ENCODE results near the gene SPTLC2. TPM values are rescaled to one million over a fixed set of nuclear protein-coding genes. Genes with fewer than 3 reads are reported as not detected.

SPTLC2 gene
- total RNA-seq, 4 donors from 2014 or later, result 23.5 to 73.6 (median 52.3) TPM

DNA sequence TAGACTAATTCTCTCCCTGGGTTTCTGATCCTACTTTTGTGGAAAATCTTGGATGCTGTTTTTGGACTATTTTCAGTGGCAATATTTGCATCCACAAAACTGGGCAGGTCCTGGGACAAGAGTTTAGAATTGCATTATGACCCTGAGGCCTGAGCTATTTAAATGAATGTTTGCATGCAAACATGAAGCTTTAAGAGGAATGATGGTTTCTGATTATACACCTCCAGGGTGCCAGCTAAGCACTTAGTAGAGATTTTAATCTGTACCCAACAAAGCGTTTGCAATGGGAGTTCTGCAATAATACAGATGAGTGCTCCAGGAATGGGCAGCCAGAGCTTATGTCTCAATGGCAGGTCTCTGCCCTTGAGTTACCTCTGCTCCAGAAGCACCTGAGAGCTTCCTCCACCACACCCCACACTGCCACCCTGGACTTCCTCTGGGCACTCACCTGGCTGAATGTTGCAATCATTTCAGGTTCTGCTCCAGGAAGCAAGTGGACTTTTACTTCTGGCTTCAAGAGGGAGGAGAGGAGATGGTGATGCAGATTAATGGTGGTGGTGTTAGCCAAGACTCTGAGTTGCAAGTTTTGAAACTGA, 6.0 kb upstream of the SPTLC2 start:
- TF ChIP-seq, protein P1, sequence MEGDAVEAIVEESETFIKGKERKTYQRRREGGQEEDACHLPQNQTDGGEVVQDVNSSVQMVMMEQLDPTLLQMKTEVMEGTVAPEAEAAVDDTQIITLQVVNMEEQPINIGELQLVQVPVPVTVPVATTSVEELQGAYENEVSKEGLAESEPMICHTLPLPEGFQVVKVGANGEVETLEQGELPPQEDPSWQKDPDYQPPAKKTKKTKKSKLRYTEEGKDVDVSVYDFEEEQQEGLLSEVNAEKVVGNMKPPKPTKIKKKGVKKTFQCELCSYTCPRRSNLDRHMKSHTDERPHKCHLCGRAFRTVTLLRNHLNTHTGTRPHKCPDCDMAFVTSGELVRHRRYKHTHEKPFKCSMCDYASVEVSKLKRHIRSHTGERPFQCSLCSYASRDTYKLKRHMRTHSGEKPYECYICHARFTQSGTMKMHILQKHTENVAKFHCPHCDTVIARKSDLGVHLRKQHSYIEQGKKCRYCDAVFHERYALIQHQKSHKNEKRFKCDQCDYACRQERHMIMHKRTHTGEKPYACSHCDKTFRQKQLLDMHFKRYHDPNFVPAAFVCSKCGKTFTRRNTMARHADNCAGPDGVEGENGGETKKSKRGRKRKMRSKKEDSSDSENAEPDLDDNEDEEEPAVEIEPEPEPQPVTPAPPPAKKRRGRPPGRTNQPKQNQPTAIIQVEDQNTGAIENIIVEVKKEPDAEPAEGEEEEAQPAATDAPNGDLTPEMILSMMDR (IDR thresholded peaks at IDR 0.05), result no peak
- ATAC-seq (ENCODE audit: low FRiP score) (no peak), DNase-seq (ENCODE audit: low spot score) (no peak)

DNA sequence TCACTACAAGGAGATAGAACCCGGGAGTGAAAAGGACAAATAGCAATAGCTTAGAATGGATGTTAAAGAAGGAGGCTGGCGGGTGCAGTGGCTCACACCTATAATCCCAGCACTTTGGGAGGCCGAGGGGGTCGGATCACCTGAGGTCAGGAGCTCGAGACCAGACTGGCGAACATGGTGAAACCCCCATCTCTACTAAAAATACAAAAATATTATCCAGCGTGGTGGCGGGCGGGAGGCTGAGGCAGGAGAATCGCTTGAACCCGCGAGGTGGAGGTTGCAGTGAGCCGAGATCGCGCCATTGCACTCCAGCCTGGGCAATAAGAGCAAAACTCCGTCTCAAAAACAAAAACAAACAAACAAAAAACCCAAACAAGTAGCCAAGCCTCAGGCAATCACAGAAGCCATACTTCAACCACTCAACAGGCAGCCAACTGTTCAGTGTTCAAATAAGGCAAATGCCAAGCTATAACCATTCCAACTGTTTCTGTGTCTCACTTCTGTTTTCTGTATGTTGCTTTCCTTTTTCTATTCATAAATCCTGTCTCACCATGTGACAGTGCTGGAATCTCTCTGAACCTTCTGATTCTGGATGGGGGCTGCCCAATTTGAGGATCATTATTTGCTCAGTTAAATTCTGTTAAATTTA, 3.9 kb upstream of the SPTLC2 start:
- TF ChIP-seq, protein P1 (IDR thresholded peaks at IDR 0.05), result no peak
- DNase-seq (ENCODE audit: low spot score) (no peak), ATAC-seq (ENCODE audit: low FRiP score) (no peak)

DNA sequence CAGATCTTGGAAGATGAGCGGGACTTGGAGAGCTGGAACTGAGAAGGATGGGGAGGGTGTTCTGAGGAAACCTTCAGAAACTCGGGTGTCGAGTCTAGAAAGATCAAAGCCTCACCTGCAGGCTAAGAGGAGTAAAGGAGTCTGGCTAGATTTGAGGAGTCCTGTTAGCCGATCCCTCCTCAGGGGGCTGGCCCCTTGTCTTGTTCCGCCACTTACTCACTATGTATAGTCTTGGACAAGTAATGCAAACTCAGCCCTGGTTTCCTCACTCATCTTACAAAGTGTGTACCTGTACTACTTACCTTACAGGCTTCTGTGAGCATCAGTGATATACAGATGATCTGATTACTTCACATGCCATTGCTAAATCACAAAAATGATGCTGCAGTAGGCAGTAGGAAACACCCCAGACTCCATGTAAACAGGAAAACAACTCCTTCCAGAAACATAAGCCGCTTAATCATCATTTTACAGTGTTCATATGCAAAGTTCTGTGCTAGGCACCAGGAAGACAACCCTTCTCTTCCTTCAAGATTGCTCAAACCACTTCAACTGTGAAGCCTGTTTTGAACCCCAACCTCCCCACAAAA, 2.0 kb upstream of the SPTLC2 start:
- no peak for DNase-seq (ENCODE audit: low spot score)
- no peak for ATAC-seq (ENCODE audit: low FRiP score)
- TF ChIP-seq, protein P1 (IDR thresholded peaks at IDR 0.05), result no peak

DNA sequence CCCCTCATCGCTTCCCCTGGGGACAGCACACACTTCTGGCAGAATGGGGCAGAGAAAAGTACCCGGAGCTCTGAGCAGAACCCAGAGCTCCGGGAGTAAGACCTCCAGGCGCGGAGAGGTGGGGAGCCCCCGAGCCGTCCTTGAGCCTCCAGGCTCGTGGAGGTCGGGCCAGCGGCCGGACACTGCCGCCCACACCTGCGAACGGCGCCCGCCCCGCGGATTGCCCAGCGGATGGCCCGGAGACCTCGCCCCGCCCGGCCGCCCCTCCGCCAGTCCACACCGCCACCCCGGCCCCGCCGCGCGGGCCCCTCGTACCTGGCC, 344 bp downstream of the SPTLC2 start:
- DNase-seq (ENCODE audit: low spot score) (no peak), ATAC-seq (ENCODE audit: low FRiP score) (peak; percentile 15)
- TF ChIP-seq, protein P1 (IDR thresholded peaks at IDR 0.05), result no peak

DNA sequence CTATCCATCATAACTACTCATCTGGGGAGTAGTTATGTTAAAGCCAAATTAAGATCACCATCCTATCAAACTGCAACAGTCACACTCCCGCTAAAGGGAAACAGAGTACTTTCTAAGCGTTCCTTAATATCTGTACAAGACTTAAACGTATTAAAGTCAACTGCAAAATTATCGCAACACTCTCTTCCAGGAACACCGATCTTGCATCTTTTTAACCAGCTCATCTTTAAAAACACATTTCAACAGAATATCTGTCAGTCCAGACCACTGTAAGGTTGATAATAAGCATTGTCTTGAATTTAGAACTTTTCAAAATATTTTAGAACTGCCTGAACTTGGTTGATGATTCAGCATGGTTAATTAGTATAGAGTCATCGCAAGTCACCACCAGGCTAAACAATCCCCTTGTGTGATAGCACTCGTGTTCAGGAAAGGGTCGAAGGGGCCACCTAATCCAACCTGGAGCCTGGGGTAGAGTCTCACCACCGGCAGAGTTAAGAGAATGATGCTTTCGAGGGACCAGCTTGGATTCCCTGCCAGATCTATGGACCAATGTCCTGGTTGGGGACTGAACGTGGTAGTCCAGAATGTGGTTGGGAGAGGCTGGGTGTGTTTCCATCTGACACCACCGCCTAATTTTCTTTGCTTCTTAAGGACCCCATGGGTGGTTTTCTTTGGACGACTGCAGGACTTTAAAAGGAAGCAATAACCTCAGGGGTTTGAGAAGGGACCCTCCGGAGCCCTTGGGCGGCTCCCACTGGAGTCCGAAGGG, 890 bp downstream of the SPTLC2 start:
- DNase-seq (ENCODE audit: low spot score) (no peak), ATAC-seq (ENCODE audit: low FRiP score) (no peak)
- TF ChIP-seq, protein P1 (IDR thresholded peaks at IDR 0.05), result no peak

DNA sequence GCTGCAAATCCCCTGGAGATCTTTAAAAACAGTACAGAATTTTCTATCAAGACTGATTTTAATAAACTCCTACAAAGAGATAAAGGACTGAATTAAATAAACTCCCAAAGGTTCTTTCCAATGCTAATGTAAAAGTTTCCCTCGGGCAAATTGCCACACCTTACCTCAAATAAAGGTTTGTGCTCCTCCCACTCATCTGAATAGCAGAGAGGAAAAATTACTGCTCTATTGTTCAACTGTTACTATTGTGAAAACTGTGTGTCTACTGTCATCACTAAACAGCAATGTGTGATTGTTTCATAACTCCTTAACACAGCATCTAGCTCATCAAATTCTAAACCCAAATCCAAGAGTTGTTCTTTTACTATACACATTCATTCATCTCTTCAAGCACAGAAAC, 3.2 kb downstream of the SPTLC2 start:
- TF ChIP-seq, protein P1 (IDR thresholded peaks at IDR 0.05), result no peak
- no peak for ATAC-seq (ENCODE audit: low FRiP score)

More for the DNA sequence above, 3.2 kb downstream of the SPTLC2 start:
- DNase-seq (ENCODE audit: low spot score), result no peak

Measured in omental fat pad (tissue), 4 donors.